ENCODE measurements around the gene ELAPOR2. TPM values are rescaled to one million over a fixed set of nuclear protein-coding genes. Genes with fewer than 3 reads are reported as not detected.

Gene ELAPOR2
- total RNA-seq, 2 experiments from 2014 or later = 3.2 to 3.9 TPM

- peak overlapping the region; percentile 65 for H3K4me3 Mint-ChIP-seq
- intact Hi-C loops (cut with micrococcal nuclease) = no loop called here
- peaks cover 8% of the 10 kb centered on the region for H3K9me3 Mint-ChIP-seq
- H3K4me1 Mint-ChIP-seq (ENCODE audit: low read depth) = no peaks in the 10 kb centered on the region
- DNase-seq = no peak
- H3K36me3 Mint-ChIP-seq (ENCODE audit: low read depth) = no peaks in the 10 kb centered on the region
- peak overlapping the region; percentile 7 for H3K27ac Mint-ChIP-seq
- CTCF ChIA-PET = no interaction called here
- peaks cover 5% of the 10 kb centered on the region for H3K27me3 Mint-ChIP-seq (ENCODE audit: low read depth)
These were observed 20.3 kb downstream of the ELAPOR2 start for GRCh38 chr7:87038993-87039690.

- no peak overlapping the region for H3K4me3 Mint-ChIP-seq
- H3K27me3 Mint-ChIP-seq (ENCODE audit: low read depth) = peaks cover 5% of the 10 kb centered on the region
- CTCF ChIA-PET = interaction anchor here (0.7 kb wide), 1 partner anchor 111 kb away, joined by 3 read pairs; no protein-coding TSS in a partner anchor
These were observed 22.5 kb downstream of the ELAPOR2 start for GRCh38 chr7:87036985-87037384.

GRCh38 chr7:87032604-87033339 lies 26.7 kb downstream of the ELAPOR2 start:
- Mint-ChIP-seq H3K27me3 (ENCODE audit: low read depth) (no peaks in the 10 kb centered on the region), H3K36me3 (ENCODE audit: low read depth) (no peaks in the 10 kb centered on the region), H3K27ac (no peak overlapping the region), H3K4me3 (no peak overlapping the region), H3K9me3 (peaks cover 3% of the 10 kb centered on the region), H3K4me1 (ENCODE audit: low read depth) (no peaks in the 10 kb centered on the region)
- intact Hi-C loops (cut with micrococcal nuclease) = no loop called here
- CTCF ChIA-PET = interaction anchor here (0.8 kb wide), 1 partner anchor 14 kb away, joined by 3 read pairs; no protein-coding TSS in a partner anchor
- no peak for DNase-seq

More at GRCh38 chr7:87036985-87037384, 22.5 kb downstream of the ELAPOR2 start:
- H3K36me3 Mint-ChIP-seq (ENCODE audit: low read depth) = no peaks in the 10 kb centered on the region
- intact Hi-C loops (cut with micrococcal nuclease) = no loop called here
- H3K9me3 Mint-ChIP-seq = peaks cover 5% of the 10 kb centered on the region
- DNase-seq = no peak
- no peaks in the 10 kb centered on the region for H3K4me1 Mint-ChIP-seq (ENCODE audit: low read depth)
- no peak overlapping the region for H3K27ac Mint-ChIP-seq

GRCh38 chr7:87029078-87029477 lies 30.4 kb downstream of the ELAPOR2 start:
- H3K9me3 Mint-ChIP-seq = peaks cover 3% of the 10 kb centered on the region
- no peaks in the 10 kb centered on the region for H3K36me3 Mint-ChIP-seq (ENCODE audit: low read depth)
- CTCF ChIA-PET = no interaction called here
- H3K27me3 Mint-ChIP-seq (ENCODE audit: low read depth) = no peaks in the 10 kb centered on the region
- H3K4me3 Mint-ChIP-seq = no peak overlapping the region
- intact Hi-C loops (cut with micrococcal nuclease) = no loop called here
- DNase-seq = no peak
- H3K27ac Mint-ChIP-seq = no peak overlapping the region
- H3K4me1 Mint-ChIP-seq (ENCODE audit: low read depth) = no peaks in the 10 kb centered on the region

GRCh38 chr7:87028636-87029035 lies 30.8 kb downstream of the ELAPOR2 start:
- Mint-ChIP-seq H3K36me3 (ENCODE audit: low read depth) (no peaks in the 10 kb centered on the region), H3K4me1 (ENCODE audit: low read depth) (no peaks in the 10 kb centered on the region), H3K4me3 (no peak overlapping the region), H3K27me3 (ENCODE audit: low read depth) (no peaks in the 10 kb centered on the region), H3K27ac (no peak overlapping the region), H3K9me3 (peaks cover 3% of the 10 kb centered on the region)
- CTCF ChIA-PET = no interaction called here
- no peak for DNase-seq
- intact Hi-C loops (cut with micrococcal nuclease) = no loop called here

GRCh38 chr7:87027900-87028299 lies 31.6 kb downstream of the ELAPOR2 start:
- Mint-ChIP-seq H3K4me1 (ENCODE audit: low read depth) (no peaks in the 10 kb centered on the region), H3K4me3 (no peak overlapping the region), H3K27ac (no peak overlapping the region), H3K9me3 (peaks cover 4% of the 10 kb centered on the region), H3K27me3 (ENCODE audit: low read depth) (no peaks in the 10 kb centered on the region), H3K36me3 (ENCODE audit: low read depth) (no peaks in the 10 kb centered on the region)
- intact Hi-C loops (cut with micrococcal nuclease) = no loop called here
- no peak for DNase-seq
- CTCF ChIA-PET = no interaction called here

GRCh38 chr7:87021285-87021684 lies 38.2 kb downstream of the ELAPOR2 start:
- H3K4me3 Mint-ChIP-seq = no peak overlapping the region
- H3K4me1 Mint-ChIP-seq (ENCODE audit: low read depth) = no peaks in the 10 kb centered on the region
- peaks cover 1% of the 10 kb centered on the region for H3K9me3 Mint-ChIP-seq
- CTCF ChIA-PET = no interaction called here
- no peaks in the 10 kb centered on the region for H3K36me3 Mint-ChIP-seq (ENCODE audit: low read depth)
- no peak overlapping the region for H3K27ac Mint-ChIP-seq
- H3K27me3 Mint-ChIP-seq (ENCODE audit: low read depth) = no peaks in the 10 kb centered on the region
- no peak for DNase-seq
- intact Hi-C loops (cut with micrococcal nuclease) = no loop called here

- Mint-ChIP-seq H3K9me3 (no peaks in the 10 kb centered on the region), H3K4me1 (ENCODE audit: low read depth) (peaks cover 3% of the 10 kb centered on the region)
- CTCF ChIA-PET = no interaction called here
These were observed 42.8 kb downstream of the ELAPOR2 start for GRCh38 chr7:87016606-87017005.

GRCh38 chr7:87013840-87014190 lies 45.6 kb downstream of the ELAPOR2 start:
- no peak for DNase-seq
- CTCF ChIA-PET = interaction anchor here (0.9 to 1.0 kb wide), 2 partner anchors 10 to 45 kb away, joined by 3 to 5 read pairs; no protein-coding TSS in a partner anchor
- no peaks in the 10 kb centered on the region for H3K27me3 Mint-ChIP-seq (ENCODE audit: low read depth)
- no peak overlapping the region for H3K4me3 Mint-ChIP-seq
- intact Hi-C loops (cut with micrococcal nuclease) = no loop called here
- H3K27ac Mint-ChIP-seq = no peak overlapping the region
- H3K36me3 Mint-ChIP-seq (ENCODE audit: low read depth) = no peaks in the 10 kb centered on the region
- H3K4me1 Mint-ChIP-seq (ENCODE audit: low read depth) = peaks cover 3% of the 10 kb centered on the region
- H3K9me3 Mint-ChIP-seq = no peaks in the 10 kb centered on the region

More at GRCh38 chr7:87016606-87017005, 42.8 kb downstream of the ELAPOR2 start:
- DNase-seq = no peak
- no peak overlapping the region for H3K4me3 Mint-ChIP-seq
- H3K36me3 Mint-ChIP-seq (ENCODE audit: low read depth) = no peaks in the 10 kb centered on the region
- H3K27ac Mint-ChIP-seq = no peak overlapping the region
- H3K27me3 Mint-ChIP-seq (ENCODE audit: low read depth) = no peaks in the 10 kb centered on the region
- intact Hi-C loops (cut with micrococcal nuclease) = no loop called here

- Mint-ChIP-seq H3K36me3 (ENCODE audit: low read depth) (no peaks in the 10 kb centered on the region), H3K27me3 (ENCODE audit: low read depth) (no peaks in the 10 kb centered on the region), H3K4me3 (no peak overlapping the region), H3K9me3 (no peaks in the 10 kb centered on the region), H3K27ac (no peak overlapping the region), H3K4me1 (ENCODE audit: low read depth) (peaks cover 3% of the 10 kb centered on the region)
- no peak for DNase-seq
- CTCF ChIA-PET = interaction anchor here (0.6 to 1.0 kb wide), 3 partner anchors 9 to 89 kb away, joined by 3 to 5 read pairs (median 5); no protein-coding TSS in a partner anchor
- intact Hi-C loops (cut with micrococcal nuclease) = no loop called here
These were observed 46.2 kb downstream of the ELAPOR2 start for GRCh38 chr7:87013136-87013839.

Data from activated naive CD4-positive, alpha-beta T cell treated with anti-CD3 and anti-CD28 coated beads for 36 hours (primary cell).